Kidney (tissue), 14 donors: ENCODE measurements around the gene LRRC3C. TPM values are rescaled to one million over a fixed set of nuclear protein-coding genes. Genes with fewer than 3 reads are reported as not detected.

Experiments
- DNase-seq, 5 donors: peaks; one replicate each; pipeline ENCODE4 v3.0.0-alpha.2; 2013 to 2020
- FAIRE-seq: peaks from 2 replicates; lab custom pipeline; 2012; peaks lifted over from hg19 to GRCh38; lab: Jason Lieb, UNC
- H3K27ac ChIP-seq, 2 donors: one replicate each; pipeline ENCODE4 v1.7.0; 2013; ENCODE audit warnings: low read depth in 2 of 2, low read length in 2 of 2, inconsistent platforms in 1 of 2
- H3K27me3 ChIP-seq: one replicate; pipeline ENCODE4 v1.7.1; 2013; ENCODE audit warnings: low read length, inconsistent platforms; ENCODE audit not compliant: control insufficient read depth, insufficient read depth
- H3K36me3 ChIP-seq, 3 donors: one replicate each; pipeline versions ENCODE4 v1.7.0 to v1.7.1; 2013; ENCODE audit warnings: low read length in 3 of 3, control low read depth in 1 of 3, inconsistent platforms in 1 of 3; ENCODE audit not compliant: insufficient read depth in 3 of 3, control insufficient read depth in 2 of 3
- H3K4me1 ChIP-seq, 3 donors: one replicate each; pipeline versions ENCODE4 v1.7.0 to v1.7.1; 2013; ENCODE audit warnings: low read length in 3 of 3, inconsistent platforms in 1 of 3, low read depth in 1 of 3; ENCODE audit not compliant: control insufficient read depth in 2 of 3, insufficient read depth in 2 of 3
- H3K4me3 ChIP-seq, 3 donors: one replicate each; pipeline versions ENCODE4 v1.7.0 to v1.8.1; 2013; ENCODE audit warnings: low read length in 3 of 3, control low read depth in 1 of 3, inconsistent platforms in 1 of 3
- H3K9ac ChIP-seq, 3 donors: one replicate each; pipeline versions ENCODE4 v1.7.0 to v1.7.1; 2013; ENCODE audit warnings: low read length in 3 of 3, control low read depth in 1 of 3, inconsistent platforms in 1 of 3
- H3K9me3 ChIP-seq, 3 donors: one replicate each; pipeline versions ENCODE4 v1.7.0 to v1.7.1; 2013; ENCODE audit warnings: low read length in 3 of 3, control low read depth in 1 of 3, inconsistent platforms in 1 of 3; ENCODE audit not compliant: control insufficient read depth in 2 of 3, insufficient read depth in 1 of 3
- intact Hi-C: fragments of 100-400 bp; cut with DNase I; formaldehyde crosslinking; loops from one replicate; pipeline ENCODE4 v1.11.1; 2022
- polyA plus RNA-seq: library from polyadenylated mRNA; stranded (reverse); fragments of 350-450 nt; fragmentation: Illumina TruSeq; extraction: RNeasy Lipid Tissue Mini Kit (QIAGEN cat#74804); gene quantifications from one replicate; pipeline ENCODE4 v1.2.3, GENCODE V29; 2014; ENCODE audit warnings: low read depth, low replicate concordance; ENCODE audit not compliant: insufficient read depth
- total RNA-seq: library from RNA; stranded (reverse); fragmentation: NEBNext Ultra II Directional; extraction: Animal tissue kit (Norgen Biotek cat#: 25700); gene quantifications from one replicate; pipeline ENCODE4 v1.2.1, GENCODE V29; 2021
- TF ChIP-seq, protein P1 (sequence below): IDR thresholded peaks from 3 replicates; pipeline ENCODE4 v1.5.1; 2012; ENCODE audit warnings: mild to moderate bottlenecking, moderate library complexity, borderline replicate concordance; ENCODE audit not compliant: insufficient read depth; ENCODE audit errors: extremely low read depth
- donor health status: control.
- donor health status: control.
- donor health status: control.
- donor health status: control.
- donor health status: control.
- donor health status: DM: yes; HTN: yes; CAD: no.
- donor health status: Normal renal cell carcinoma (clear cell type).

The LRRC3C gene
- total and polyA plus RNA-seq, 2 donors from 2014 or later: not detected

DNA sequence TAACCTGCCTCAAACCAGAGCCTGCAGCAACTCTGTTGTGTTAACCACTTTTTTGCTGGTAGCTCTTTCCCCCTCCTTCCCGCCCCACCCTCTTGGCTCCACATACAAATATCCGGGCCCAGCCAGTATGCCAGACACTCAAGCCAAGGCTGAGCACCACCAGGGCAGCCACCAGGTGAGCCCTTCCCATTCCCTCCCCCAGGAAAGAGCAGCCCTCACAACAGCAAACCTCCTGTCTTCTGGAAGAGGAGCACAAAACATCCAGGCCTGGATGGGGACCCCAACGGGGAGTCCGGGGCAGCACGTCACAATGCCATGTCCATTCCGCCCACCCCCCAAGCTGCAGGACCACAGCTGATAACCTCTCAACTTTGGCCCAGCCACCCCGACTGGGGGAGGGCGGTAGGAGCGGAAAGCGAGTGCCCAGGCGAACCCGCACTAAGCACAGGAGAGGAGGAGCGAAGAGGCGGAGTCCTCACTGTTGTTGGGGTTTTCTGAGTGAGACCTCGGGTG lies 888 bp upstream of the LRRC3C start:
- TF ChIP-seq, protein P1, sequence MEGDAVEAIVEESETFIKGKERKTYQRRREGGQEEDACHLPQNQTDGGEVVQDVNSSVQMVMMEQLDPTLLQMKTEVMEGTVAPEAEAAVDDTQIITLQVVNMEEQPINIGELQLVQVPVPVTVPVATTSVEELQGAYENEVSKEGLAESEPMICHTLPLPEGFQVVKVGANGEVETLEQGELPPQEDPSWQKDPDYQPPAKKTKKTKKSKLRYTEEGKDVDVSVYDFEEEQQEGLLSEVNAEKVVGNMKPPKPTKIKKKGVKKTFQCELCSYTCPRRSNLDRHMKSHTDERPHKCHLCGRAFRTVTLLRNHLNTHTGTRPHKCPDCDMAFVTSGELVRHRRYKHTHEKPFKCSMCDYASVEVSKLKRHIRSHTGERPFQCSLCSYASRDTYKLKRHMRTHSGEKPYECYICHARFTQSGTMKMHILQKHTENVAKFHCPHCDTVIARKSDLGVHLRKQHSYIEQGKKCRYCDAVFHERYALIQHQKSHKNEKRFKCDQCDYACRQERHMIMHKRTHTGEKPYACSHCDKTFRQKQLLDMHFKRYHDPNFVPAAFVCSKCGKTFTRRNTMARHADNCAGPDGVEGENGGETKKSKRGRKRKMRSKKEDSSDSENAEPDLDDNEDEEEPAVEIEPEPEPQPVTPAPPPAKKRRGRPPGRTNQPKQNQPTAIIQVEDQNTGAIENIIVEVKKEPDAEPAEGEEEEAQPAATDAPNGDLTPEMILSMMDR: no peak
- Histone ChIP-seq H3K4me3 (peak overlapping the region; percentile 57 to 99 (median 58)), H3K27me3 (no peaks in the 10 kb centered on the region), H3K9me3 (no peaks in the 10 kb centered on the region), H3K27ac (peak overlapping the region in 1 of 2 donors; percentile 89), H3K36me3 (peaks cover 0 to 22% (median 15%) of the 10 kb centered on the region in 3 donors), H3K4me1 (peaks cover 5 to 43% (median 26%) of the 10 kb centered on the region in 3 donors), H3K9ac (peak overlapping the region in 2 of 3 donors; percentile 30 to 73)
- no peak for FAIRE-seq
- intact Hi-C loops: no loop called here
- peak in 3 of 5 donors; percentile 51 to 85 (median 68) for DNase-seq

DNA sequence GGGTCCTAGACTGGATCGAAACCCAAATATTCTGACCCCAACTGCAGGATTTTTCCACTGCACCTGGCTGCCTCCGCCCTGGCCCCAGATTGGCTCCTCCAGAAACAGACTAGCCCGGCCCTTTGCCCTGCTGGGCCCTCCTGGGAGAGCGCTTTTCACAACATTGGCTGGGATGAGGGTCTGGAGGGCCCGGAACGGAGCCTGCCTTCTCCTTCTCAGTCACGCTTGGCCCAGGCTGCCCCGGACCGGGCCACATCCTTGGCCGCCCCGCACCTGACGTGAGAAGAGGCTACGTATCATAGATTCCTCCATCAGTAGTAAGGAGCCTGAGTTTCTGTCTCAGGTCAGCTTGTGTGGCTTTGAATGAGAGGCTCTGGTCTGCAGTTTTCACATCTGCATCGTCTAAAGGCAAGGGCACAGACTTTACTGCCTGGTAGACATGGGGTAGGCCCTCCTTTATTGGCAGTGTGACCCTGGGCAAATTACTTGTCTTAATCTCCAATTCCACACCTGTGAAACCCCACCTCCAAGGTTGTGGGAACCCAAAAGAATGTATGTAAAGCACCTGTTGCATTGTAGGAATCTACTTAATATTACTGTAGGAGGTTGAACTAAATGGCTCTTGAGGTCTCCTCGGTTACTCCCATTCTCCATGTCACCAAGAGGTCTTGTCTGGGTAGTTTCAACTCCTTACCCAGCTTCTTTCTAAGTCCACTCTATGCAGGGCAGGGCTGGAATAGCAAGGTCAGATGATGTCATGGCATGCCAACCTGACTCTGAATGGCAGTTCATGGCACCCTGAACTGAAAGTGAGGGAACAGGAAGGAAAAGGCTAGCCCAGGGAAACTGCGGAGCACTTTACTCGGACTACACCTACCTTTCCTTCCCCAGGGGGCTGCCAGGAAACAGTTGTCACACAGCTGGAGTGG lies 661 bp downstream of the LRRC3C start:
- Histone ChIP-seq H3K4me1 (peaks cover 5 to 43% (median 26%) of the 10 kb centered on the region in 3 donors), H3K9ac (peak overlapping the region; percentile 44 to 92 (median 85)), H3K9me3 (no peaks in the 10 kb centered on the region), H3K27me3 (no peaks in the 10 kb centered on the region), H3K27ac (peak overlapping the region; percentile 86 to 88), H3K36me3 (peaks cover 0 to 8% (median 3%) of the 10 kb centered on the region in 3 donors), H3K4me3 (peak overlapping the region; percentile 87 to 99 (median 95))
- intact Hi-C loops: no loop called here
- no peak for FAIRE-seq
- DNase-seq: peak in 1 of 5 donors; percentile 81
- TF ChIP-seq, protein P1: no peak

DNA sequence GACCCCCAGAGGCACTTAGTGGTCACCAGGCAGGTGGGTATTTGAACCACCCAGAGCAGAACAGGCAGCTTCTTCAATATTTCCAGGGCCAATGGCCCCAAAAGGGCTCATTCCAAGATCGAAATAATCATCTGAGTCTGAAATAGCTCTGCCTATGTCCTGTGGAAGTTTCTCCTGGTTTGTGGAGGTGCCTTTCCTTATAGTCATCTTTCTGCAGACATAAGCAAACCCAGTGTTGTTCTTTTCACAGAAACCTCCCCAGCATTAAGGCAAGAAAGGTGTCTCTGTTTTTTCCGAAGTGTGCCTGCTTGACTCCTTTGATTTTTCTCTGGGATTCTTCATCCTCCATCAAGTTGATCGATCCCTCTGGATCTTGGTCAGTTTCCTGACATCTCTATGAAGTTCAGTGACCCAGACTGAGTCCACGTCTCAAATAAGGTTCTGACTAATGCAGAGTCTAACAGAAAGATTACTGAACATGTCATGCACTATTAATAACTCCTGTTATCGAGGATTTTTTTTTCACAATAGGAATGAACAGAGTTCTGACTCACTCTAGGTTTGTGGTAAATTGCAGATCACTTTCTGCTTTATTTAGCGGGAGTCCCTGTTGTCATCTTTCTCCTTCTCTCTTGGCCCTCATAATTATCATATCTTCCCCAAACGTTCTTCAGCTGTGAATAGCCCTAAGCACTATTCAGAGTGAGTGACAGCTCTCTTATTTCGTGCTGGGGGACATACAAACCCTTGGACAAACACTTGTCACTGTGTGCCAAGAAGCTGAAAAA lies 1.5 kb downstream of the LRRC3C start:
- H3K9ac ChIP-seq: peak overlapping the region in 2 of 3 donors; percentile 27 to 85

More for the DNA sequence above, 1.5 kb downstream of the LRRC3C start:
- FAIRE-seq (no peak), DNase-seq (no peak)
- Histone ChIP-seq H3K9me3 (no peaks in the 10 kb centered on the region), H3K36me3 (peaks cover 0 to under 1% (median 0%) of the 10 kb centered on the region in 3 donors), H3K4me1 (peaks cover 5 to 41% (median 26%) of the 10 kb centered on the region in 3 donors), H3K4me3 (peak overlapping the region in 2 of 3 donors; percentile 87 to 99), H3K27me3 (no peaks in the 10 kb centered on the region), H3K27ac (peak overlapping the region; percentile 86 to 88)
- TF ChIP-seq, protein P1: no peak
- intact Hi-C loops: no loop called here
